Choroid plexus epithelial cell (primary cell): ENCODE data around the gene ALLC.

Experiments
- DNase-seq: peaks from one replicate; pipeline ENCODE4 v3.0.0-alpha.2; 2010; ENCODE audit warnings: low read depth
- H3K4me3 ChIP-seq: 2 replicates; pipeline ENCODE4 v1.5.1; 2011; ENCODE audit warnings: low read depth, mild to moderate bottlenecking, control low read depth, low read length, moderate library complexity
- TF ChIP-seq, protein P1 (sequence below): conservative IDR thresholded peaks from 2 replicates; pipeline ENCODE4 v1.5.1; 2011; ENCODE audit warnings: low read depth, mild to moderate bottlenecking, control low read depth, inconsistent platforms, low read length, moderate library complexity

ALLC gene

DNA sequence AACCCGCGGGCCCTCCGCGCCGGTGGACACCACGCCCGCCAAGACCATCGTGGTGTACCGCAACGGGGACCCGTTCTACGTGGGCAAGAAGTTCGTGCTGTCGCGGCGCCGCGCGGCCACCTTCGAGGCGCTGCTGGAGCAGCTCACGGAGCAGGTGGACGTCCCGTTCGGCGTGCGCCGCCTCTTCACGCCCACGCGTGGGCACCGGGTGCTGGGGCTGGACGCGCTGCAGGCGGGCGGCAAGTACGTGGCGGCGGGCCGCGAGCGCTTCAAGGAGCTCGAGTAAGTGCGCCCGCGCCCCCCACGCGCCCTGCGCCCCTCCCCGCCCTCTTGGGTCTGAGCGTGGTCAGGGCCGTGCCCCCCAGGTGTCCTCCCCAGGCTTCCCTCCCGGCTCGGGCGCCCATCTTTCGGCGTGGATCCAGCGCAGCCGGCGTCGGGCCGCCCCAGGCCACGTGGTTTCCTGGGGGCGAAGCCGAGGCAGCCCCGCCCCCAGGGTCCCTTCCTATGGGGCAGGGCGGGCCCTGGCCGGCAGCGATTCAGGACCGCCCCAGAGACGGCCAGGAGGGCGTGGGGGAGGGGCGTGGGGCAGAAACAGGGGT is 45.9 kb downstream of the ALLC start:
- TF ChIP-seq, protein P1, sequence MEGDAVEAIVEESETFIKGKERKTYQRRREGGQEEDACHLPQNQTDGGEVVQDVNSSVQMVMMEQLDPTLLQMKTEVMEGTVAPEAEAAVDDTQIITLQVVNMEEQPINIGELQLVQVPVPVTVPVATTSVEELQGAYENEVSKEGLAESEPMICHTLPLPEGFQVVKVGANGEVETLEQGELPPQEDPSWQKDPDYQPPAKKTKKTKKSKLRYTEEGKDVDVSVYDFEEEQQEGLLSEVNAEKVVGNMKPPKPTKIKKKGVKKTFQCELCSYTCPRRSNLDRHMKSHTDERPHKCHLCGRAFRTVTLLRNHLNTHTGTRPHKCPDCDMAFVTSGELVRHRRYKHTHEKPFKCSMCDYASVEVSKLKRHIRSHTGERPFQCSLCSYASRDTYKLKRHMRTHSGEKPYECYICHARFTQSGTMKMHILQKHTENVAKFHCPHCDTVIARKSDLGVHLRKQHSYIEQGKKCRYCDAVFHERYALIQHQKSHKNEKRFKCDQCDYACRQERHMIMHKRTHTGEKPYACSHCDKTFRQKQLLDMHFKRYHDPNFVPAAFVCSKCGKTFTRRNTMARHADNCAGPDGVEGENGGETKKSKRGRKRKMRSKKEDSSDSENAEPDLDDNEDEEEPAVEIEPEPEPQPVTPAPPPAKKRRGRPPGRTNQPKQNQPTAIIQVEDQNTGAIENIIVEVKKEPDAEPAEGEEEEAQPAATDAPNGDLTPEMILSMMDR = no peak
- DNase-seq = no peak
- H3K4me3 ChIP-seq = no peak overlapping the region

DNA sequence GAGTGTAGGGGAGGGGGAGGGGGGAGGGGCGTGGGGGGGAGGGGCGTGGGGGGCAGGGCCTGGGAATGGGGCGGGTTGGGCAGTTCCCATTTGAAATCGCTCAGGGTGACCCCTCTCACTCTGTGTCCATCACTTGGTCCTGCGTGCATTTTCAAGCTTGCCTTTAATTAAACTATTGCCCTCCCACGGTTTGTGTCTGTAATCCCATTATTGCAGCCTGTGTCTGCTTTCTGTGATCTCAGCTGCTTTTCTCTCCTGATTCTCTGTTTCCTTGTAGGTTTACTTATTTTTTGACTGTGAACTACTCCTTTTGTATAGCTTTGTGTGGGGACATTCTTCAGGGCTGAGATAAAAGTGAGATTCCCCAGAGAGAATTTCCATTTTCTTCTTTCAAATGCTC is 46.7 kb downstream of the ALLC start:
- TF ChIP-seq, protein P1 = no peak
- DNase-seq = no peak
- H3K4me3 ChIP-seq = no peak overlapping the region

DNA sequence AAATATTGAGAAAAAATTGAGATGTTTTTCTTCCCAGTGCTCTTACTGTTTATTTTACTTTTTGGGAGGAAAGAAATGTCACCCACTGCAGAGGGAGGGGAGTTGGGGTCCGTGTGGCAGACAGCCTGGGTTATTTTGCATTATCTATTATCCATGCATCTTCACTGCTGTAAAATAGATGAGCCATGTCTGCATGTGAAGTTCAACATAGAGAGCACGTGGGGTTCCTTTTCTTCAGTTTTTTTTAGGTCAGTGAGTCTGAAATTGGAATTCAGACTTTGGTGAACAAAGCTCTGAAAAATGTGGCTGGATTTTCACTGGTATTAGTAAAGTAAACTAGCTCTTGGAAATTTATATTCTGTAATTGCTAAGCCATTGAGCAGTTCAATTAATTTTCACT is 47.8 kb downstream of the ALLC start:
- no peak for DNase-seq
- TF ChIP-seq, protein P1 = no peak
- no peak overlapping the region for H3K4me3 ChIP-seq

DNA sequence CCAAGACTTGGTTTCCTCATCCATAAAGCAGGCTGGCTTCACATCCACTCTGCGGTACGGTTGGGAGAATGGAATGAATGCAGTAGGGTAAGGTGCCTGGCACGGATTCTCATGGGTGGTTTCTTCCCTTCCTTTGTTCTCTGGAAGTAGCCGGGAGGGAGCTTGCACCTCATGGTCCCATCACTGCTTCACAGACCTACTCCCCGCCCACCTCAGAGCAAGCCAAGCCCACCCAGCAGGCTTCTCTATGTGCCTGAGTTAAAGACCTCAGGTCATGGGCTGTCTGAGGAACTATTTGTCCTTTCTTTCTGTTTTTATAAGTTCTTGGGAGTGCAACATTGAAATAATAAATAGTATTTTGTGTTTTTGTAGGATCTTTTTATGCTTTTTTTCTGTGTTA is 48.9 kb downstream of the ALLC start:
- TF ChIP-seq, protein P1 = no peak
- no peak for DNase-seq
- H3K4me3 ChIP-seq = no peak overlapping the region

DNA sequence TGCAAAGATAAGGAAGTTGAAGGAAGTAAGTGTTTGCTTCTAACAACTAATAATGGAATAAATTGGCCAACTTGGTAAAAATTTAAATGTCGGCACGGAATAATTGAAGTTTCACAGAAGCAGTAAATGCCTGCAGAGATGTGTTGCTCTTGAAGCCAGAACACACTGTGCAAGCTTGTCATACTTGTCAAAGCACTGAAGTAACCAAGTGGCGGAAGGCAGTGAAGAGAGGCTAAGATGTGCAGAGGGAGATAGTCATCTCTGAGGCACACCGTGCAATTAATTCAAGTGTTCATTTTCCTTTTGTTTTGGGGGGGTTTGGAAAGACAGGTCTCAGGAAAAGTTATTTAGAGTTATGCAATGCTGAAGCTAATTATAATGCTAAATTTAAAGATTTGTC is 50.6 kb downstream of the ALLC start:
- no peak overlapping the region for H3K4me3 ChIP-seq
- no peak for DNase-seq
- TF ChIP-seq, protein P1 = no peak

DNA sequence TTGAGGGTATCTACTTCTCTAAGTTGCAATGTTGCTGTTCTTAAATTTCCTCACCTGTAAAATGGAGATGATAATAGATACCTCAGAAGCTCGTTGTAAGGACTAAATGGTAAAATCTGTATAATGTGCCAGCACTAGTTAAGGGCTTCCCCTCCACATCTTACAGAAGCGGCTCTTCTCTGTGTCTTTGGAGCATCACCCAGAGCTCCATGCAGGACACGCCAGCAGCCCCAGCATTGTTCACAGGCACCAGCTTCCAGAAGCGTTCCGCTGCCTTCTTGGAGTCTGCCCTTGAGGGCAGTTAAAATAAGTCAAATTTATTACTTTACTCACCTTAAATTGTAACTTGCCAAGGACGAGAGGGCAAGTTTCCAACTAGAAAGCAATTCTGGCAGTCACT is 51.2 kb downstream of the ALLC start:
- H3K4me3 ChIP-seq = no peak overlapping the region
- no peak for DNase-seq
- TF ChIP-seq, protein P1 = no peak

DNA sequence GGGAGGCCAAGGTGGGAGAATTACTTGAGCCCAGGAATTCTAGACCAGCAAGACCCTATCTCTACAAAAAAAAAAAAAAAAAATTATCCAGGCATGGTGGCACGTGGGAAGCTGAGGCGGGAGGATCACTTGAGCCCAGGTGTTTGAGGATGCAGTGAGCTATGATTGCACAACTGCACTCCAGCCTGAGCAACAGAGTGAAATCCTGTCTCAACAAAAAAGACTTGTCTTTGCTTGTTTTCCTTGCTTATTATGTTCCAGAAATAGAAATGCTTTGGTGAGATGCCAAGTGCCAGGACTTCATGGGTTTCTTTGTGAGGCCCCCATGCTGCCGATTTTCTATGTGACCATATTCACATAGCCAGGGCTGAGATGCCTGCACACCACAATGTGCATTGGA is 54.4 kb downstream of the ALLC start:
- no peak overlapping the region for H3K4me3 ChIP-seq
- DNase-seq = no peak
- TF ChIP-seq, protein P1 = no peak
